Measurements from ENCODE around the gene SMURF2. TPM values are rescaled to one million over a fixed set of nuclear protein-coding genes. Genes with fewer than 3 reads are reported as not detected.

Gene SMURF2
- total and polyA plus RNA-seq, 9 of the 15 experiments (the other 6 are each of a cell fraction or from before 2014, with no cell fraction given), result 3.8 to 22.0 (median 14.8) TPM

GRCh38 chr17:64504769-64505339, 157.3 kb downstream of the SMURF2 start (continued):
- TF ChIP-seq ELF1 (tag; IDR thresholded peaks at IDR 0.05) (no peak), BCOR (IDR thresholded peaks at IDR 0.05) (no peak; the same call in 1 of the 2 replicates), ZNF282 (CRISPR knock-in tag; IDR thresholded peaks at IDR 0.05) (no peak), ARID4B (CRISPR knock-in tag; IDR thresholded peaks at IDR 0.05) (no peak), ZNF445 (CRISPR knock-in tag; IDR thresholded peaks at IDR 0.05; ENCODE audit: low read depth) (no peak), ZEB2 (IDR thresholded peaks at IDR 0.05) (no peak), TFAM (CRISPR knock-in tag; conservative IDR thresholded peaks at IDR 0.05) (no peak), ETV1 (tag; conservative IDR thresholded peaks at IDR 0.05; ENCODE audit: low read depth) (no peak), GTF2E2 (tag; IDR thresholded peaks at IDR 0.05) (no peak), RNF2 (IDR thresholded peaks at IDR 0.05) (no peak), ZNF449 (CRISPR knock-in tag; IDR thresholded peaks at IDR 0.05) (no peak), MYNN (IDR thresholded peaks at IDR 0.05) (no peak), MYNN (CRISPR knock-in tag; IDR thresholded peaks at IDR 0.05) (no peak)

Data from K562 (cell line).